Measurements from ENCODE around the gene ERC2. TPM values are rescaled to one million over a fixed set of nuclear protein-coding genes. Genes with fewer than 3 reads are reported as not detected.

The ERC2 gene
- total RNA-seq, 2 experiments from 2014 or later, result not detected

- no peak overlapping the region for H3K27ac Mint-ChIP-seq
- ATAC-seq (ENCODE audit: low read depth), result no peak
- POLR2A ChIA-PET, result no interaction called here
- no peaks in the 10 kb centered on the region for H3K9me3 Mint-ChIP-seq
- H3K4me3 Mint-ChIP-seq, result no peak overlapping the region
- no peak for DNase-seq
- H3K27me3 Mint-ChIP-seq, result no peaks in the 10 kb centered on the region
- H3K4me1 Mint-ChIP-seq, result no peaks in the 10 kb centered on the region
- H3K36me3 Mint-ChIP-seq, result no peaks in the 10 kb centered on the region
Observed at GRCh38 chr3:55564726-55565125, 903.5 kb downstream of the ERC2 start.

- H3K27ac Mint-ChIP-seq, result no peak overlapping the region
- POLR2A ChIA-PET, result no interaction called here
- H3K27me3 Mint-ChIP-seq, result no peaks in the 10 kb centered on the region
- DNase-seq (no peak), ATAC-seq (ENCODE audit: low read depth) (no peak)
- no peaks in the 10 kb centered on the region for H3K36me3 Mint-ChIP-seq
- no peaks in the 10 kb centered on the region for H3K4me1 Mint-ChIP-seq
- H3K9me3 Mint-ChIP-seq, result no peaks in the 10 kb centered on the region
- no peak overlapping the region for H3K4me3 Mint-ChIP-seq
Observed at GRCh38 chr3:55562700-55563099, 905.6 kb downstream of the ERC2 start.

DNA sequence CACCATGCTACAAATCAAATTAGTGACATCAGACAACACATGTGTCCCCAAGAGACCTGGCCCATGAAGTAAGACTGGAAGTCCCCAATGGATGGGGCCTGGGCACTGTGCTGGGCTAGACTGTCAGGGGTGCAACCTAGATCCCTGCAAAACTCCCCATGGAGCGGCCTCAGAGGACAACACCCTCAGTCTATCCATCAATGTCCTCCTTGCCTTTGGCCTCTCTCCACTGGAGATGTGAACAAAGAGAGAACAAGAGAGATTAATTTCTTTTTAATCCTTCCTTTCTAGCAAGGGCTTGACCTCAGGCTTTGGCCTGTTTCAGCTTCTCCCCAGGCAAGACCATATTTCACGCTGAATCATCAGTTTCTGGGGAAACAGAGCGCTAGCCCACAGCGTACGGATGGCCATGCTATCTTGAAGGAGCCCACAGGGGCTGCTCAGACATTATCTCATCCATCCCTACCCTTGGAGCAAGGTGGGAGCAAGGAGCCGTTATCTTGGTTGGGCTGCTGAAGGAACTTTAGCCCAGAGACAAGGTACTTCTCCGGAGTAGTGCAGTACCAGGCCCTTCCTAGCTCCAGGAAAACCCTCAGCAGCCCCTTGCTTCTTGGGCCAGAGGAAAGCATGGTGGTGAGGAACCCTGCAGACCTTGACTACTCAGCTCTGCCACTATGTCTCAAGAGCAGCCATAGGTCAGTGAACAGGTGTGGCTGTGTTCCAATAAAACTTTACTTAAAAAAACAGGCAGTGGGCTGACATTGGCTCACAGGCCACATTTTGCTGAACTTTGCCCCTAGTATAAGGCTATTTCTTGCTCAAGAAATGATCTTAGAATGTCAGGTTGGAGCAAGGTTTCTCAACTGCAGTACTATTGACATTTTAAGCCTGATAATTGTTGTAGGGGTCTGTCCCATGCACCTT, 908.5 kb downstream of the ERC2 start:
- no peak for ATAC-seq (ENCODE audit: low read depth)
- Mint-ChIP-seq H3K4me3 (no peak overlapping the region), H3K27me3 (no peaks in the 10 kb centered on the region), H3K27ac (no peak overlapping the region), H3K9me3 (no peaks in the 10 kb centered on the region), H3K36me3 (no peaks in the 10 kb centered on the region), H3K4me1 (no peaks in the 10 kb centered on the region)
- DNase-seq, result no peak
- POLR2A ChIA-PET, result no interaction called here

DNA sequence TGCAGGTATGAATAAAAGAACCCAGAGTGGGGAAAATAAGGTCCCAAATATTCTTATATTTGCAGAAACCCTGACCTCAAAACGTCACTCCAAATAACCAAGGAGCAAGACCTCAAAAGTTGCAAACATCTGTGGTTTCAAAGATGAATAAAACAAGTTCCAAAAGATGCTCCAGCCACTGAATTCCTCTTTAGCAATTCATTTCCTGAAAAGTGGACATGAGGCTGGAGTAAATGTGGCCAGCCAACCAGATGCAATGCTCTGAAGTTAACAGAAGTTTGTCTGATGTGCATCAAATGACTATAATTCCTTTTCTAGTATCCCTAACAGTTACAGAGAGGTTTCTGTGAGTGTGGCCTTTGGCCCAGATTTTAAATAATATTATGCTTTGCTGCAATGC, 910.0 kb downstream of the ERC2 start:
- no peaks in the 10 kb centered on the region for H3K9me3 Mint-ChIP-seq
- no peak overlapping the region for H3K27ac Mint-ChIP-seq
- H3K27me3 Mint-ChIP-seq, result no peaks in the 10 kb centered on the region
- no peaks in the 10 kb centered on the region for H3K4me1 Mint-ChIP-seq
- POLR2A ChIA-PET, result no interaction called here
- ATAC-seq (ENCODE audit: low read depth) (no peak), DNase-seq (no peak)
- no peaks in the 10 kb centered on the region for H3K36me3 Mint-ChIP-seq
- no peak overlapping the region for H3K4me3 Mint-ChIP-seq

- no peaks in the 10 kb centered on the region for H3K36me3 Mint-ChIP-seq
- no peak for ATAC-seq (ENCODE audit: low read depth)
- no peak overlapping the region for H3K4me3 Mint-ChIP-seq
- H3K27me3 Mint-ChIP-seq, result no peaks in the 10 kb centered on the region
- H3K4me1 Mint-ChIP-seq, result no peaks in the 10 kb centered on the region
- no peaks in the 10 kb centered on the region for H3K9me3 Mint-ChIP-seq
- H3K27ac Mint-ChIP-seq, result no peak overlapping the region
- POLR2A ChIA-PET, result no interaction called here
- no peak for DNase-seq
Observed at GRCh38 chr3:55557549-55557948, 910.7 kb downstream of the ERC2 start.

DNA sequence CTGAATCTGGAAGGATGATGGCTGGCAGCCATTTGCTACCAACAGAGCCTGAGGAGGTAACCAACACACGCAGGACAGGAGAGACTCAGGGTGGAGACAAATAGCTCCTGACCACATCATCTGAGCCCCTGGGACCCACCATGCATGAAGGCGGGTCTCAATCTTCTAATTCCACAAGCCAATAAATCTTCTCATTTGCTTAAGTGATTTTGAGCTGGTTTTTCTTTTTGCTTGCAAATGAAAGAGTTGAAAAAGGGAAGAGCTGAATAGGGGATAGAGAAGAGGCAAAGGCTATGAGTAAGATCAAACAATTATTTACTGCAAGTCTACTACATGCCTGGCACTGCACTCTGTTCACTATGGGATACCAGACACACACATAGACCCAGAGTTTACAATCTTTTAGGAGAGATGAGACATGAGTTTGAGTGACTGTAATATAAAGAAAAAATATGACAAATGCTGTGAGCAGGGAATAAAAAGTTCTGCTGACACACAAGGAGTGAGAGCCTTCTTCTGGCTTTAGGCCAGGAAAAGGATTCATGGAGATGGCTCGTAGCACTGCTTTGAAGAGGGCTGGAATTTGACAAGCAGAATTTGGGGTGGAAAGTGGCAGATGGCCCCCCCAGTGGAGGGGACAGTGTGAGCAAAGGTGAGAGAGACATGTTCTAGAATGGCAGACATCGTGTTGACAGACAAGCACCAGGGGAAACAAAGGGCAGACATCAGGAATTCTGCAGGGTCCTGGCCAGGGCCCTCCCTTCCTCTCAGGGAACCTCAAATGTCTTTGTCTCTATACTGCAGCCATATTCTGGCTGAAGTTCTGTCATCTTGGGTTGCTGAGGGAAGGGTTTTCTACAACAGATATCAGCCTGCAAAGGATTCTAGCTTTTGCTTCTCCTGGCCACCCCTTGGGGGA, 911.4 kb downstream of the ERC2 start:
- no peaks in the 10 kb centered on the region for H3K36me3 Mint-ChIP-seq
- no peak overlapping the region for H3K27ac Mint-ChIP-seq
- POLR2A ChIA-PET, result no interaction called here
- ATAC-seq (ENCODE audit: low read depth) (no peak), DNase-seq (no peak)
- peaks cover under 1% of the 10 kb centered on the region for H3K9me3 Mint-ChIP-seq
- no peak overlapping the region for H3K4me3 Mint-ChIP-seq
- peaks cover 3% of the 10 kb centered on the region for H3K27me3 Mint-ChIP-seq
- no peaks in the 10 kb centered on the region for H3K4me1 Mint-ChIP-seq

GRCh38 chr3:55555873-55556618, 912.2 kb downstream of the ERC2 start:
- Mint-ChIP-seq H3K27me3 (peaks cover 3% of the 10 kb centered on the region), H3K4me1 (no peaks in the 10 kb centered on the region), H3K9me3 (peaks cover 1% of the 10 kb centered on the region), H3K36me3 (no peaks in the 10 kb centered on the region), H3K27ac (no peak overlapping the region), H3K4me3 (no peak overlapping the region)
- DNase-seq (no peak), ATAC-seq (ENCODE audit: low read depth) (no peak)
- POLR2A ChIA-PET, result no interaction called here

DNA sequence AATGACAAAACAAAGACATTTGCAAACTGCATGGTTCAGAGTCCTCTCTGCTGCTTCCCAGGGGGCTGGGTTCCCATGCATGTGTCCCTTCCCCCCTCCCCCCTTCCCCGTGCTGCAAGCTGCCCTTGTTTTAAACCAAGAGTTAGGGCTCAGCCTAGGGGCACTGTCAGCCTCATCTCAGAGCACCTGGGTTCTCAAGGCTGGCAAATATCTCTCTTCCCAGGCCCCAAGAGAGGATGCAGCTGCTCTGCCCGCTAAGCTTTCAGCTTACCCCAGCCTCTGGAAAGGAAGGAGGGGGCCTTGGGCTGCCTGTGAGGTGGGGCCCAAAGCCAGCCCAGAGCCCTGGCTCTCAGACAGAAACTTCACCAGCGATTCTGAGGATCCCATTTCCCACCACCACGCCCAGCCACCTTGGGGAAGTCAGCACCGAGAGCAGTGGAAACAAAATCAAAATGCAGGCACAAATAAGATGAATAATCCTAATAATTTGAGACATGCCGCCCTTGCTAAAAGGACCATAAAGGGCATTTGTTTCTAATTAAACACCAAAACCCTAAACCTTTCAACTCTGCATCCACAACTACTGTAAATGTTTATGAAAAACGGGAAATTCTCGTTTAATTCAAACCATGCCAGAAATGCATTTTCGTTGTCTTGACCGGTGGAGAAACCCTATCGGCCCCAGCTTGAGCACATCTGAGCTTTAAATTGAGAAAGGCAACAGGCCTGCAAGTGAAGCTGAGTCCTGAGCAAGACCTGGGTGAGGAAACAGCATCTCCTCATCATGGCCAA, 913.4 kb downstream of the ERC2 start:
- no peaks in the 10 kb centered on the region for H3K4me1 Mint-ChIP-seq
- H3K36me3 Mint-ChIP-seq, result no peaks in the 10 kb centered on the region
- no peak overlapping the region for H3K27ac Mint-ChIP-seq
- H3K27me3 Mint-ChIP-seq, result peaks cover 3% of the 10 kb centered on the region
- H3K9me3 Mint-ChIP-seq, result peaks cover 1% of the 10 kb centered on the region
- POLR2A ChIA-PET, result no interaction called here
- ATAC-seq (ENCODE audit: low read depth) (no peak), DNase-seq (no peak)
- no peak overlapping the region for H3K4me3 Mint-ChIP-seq

- no peak overlapping the region for H3K4me3 Mint-ChIP-seq
- no peak overlapping the region for H3K27ac Mint-ChIP-seq
- no peaks in the 10 kb centered on the region for H3K4me1 Mint-ChIP-seq
- peaks cover 1% of the 10 kb centered on the region for H3K9me3 Mint-ChIP-seq
- DNase-seq (no peak), ATAC-seq (ENCODE audit: low read depth) (no peak)
- H3K36me3 Mint-ChIP-seq, result no peaks in the 10 kb centered on the region
- POLR2A ChIA-PET, result no interaction called here
- peaks cover 3% of the 10 kb centered on the region for H3K27me3 Mint-ChIP-seq
Observed at GRCh38 chr3:55551644-55552043, 916.6 kb downstream of the ERC2 start.

- Mint-ChIP-seq H3K27me3 (peaks cover 3% of the 10 kb centered on the region), H3K36me3 (no peaks in the 10 kb centered on the region), H3K4me3 (no peak overlapping the region), H3K4me1 (no peaks in the 10 kb centered on the region), H3K27ac (no peak overlapping the region), H3K9me3 (peaks cover 1% of the 10 kb centered on the region)
- POLR2A ChIA-PET, result no interaction called here
- ATAC-seq (ENCODE audit: low read depth) (no peak), DNase-seq (no peak)
Observed at GRCh38 chr3:55549177-55549576, 919.1 kb downstream of the ERC2 start.

DNA sequence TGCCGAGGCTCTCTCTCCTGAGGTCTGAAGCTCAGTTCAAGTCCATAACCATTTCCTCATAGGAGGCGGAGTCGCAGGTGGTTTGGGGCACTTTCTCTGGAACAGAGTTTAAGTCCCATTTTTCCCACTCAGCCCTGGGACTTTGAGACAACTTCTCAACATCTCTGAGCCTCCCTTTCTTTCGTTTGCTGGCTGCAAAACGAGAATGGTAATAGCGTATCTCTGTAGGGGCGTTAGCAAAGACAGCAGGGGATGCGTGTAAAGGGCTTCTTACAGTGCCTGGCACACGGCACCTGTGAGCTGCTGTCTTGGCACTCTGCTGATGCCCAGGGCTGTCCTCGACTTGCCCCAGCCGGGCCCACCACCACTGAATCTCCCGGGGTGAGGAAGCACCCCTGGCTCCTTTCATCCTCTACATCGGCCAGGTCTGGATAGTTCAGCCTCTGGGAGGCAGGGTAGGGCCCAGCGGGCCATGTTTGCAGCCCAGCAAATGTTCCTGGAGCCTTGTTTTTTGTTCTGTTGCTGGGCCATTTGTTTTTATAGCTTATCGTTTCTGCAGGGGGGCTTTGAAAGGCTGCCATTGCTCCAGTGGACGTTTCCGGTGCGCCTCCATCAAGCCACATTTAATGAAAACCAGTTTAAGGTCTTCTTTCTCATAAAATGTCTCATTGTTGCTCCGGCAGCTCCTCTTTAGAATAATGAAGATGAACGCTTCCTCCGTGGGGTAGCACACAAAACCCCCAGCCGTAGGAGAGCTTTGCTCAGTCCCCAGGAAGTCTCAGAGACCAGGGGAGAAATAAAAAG, 921.2 kb downstream of the ERC2 start:
- POLR2A ChIA-PET, result no interaction called here
- H3K4me1 Mint-ChIP-seq, result no peaks in the 10 kb centered on the region
- ATAC-seq (ENCODE audit: low read depth) (no peak), DNase-seq (no peak)
- no peak overlapping the region for H3K27ac Mint-ChIP-seq
- H3K36me3 Mint-ChIP-seq, result no peaks in the 10 kb centered on the region
- no peak overlapping the region for H3K4me3 Mint-ChIP-seq
- no peaks in the 10 kb centered on the region for H3K27me3 Mint-ChIP-seq
- peaks cover 1% of the 10 kb centered on the region for H3K9me3 Mint-ChIP-seq

DNA sequence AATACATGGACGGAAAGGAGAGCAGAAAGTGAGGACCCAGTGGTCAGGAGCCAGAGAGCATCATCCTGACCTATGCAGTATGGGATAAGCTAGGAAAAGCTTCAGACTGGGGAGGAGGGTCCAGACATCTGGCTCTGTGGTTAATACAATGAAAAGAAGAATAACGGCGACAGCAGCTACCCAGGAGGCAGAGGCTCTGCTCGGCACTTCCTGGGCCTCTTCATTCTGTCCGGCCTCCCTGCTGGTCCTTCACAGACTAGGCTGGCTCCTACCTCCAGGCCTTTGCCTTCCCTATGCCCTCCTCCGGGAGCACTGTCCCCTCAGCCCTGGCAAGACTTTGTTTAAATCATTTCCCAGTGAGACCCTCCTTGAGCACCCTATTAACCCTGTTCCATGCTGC, 922.3 kb downstream of the ERC2 start:
- H3K9me3 Mint-ChIP-seq, result no peaks in the 10 kb centered on the region
- H3K27me3 Mint-ChIP-seq, result no peaks in the 10 kb centered on the region
- no peak for ATAC-seq (ENCODE audit: low read depth)
- no peaks in the 10 kb centered on the region for H3K36me3 Mint-ChIP-seq
- POLR2A ChIA-PET, result no interaction called here
- H3K4me3 Mint-ChIP-seq, result no peak overlapping the region
- H3K27ac Mint-ChIP-seq, result no peak overlapping the region
- H3K4me1 Mint-ChIP-seq, result no peaks in the 10 kb centered on the region
- no peak for DNase-seq

Measured in activated naive CD8-positive, alpha-beta T cell treated with anti-CD3 and anti-CD28 coated beads, Interleukin-2, amount 10 ng/mL, durations not matched to agents 7 days and 5 days (primary cell).